HG02885 (cell line): ENCODE measurements around the gene SNAPC4.

Experiments used
- ATAC-seq: cut with Tn5 transposase; IDR thresholded peaks from one replicate; pipeline ENCODE4 v1.9.1; 2021; ENCODE audit warnings: mild to moderate bottlenecking; ENCODE audit not compliant: unreplicated experiment, poor library complexity

The SNAPC4 gene

DNA sequence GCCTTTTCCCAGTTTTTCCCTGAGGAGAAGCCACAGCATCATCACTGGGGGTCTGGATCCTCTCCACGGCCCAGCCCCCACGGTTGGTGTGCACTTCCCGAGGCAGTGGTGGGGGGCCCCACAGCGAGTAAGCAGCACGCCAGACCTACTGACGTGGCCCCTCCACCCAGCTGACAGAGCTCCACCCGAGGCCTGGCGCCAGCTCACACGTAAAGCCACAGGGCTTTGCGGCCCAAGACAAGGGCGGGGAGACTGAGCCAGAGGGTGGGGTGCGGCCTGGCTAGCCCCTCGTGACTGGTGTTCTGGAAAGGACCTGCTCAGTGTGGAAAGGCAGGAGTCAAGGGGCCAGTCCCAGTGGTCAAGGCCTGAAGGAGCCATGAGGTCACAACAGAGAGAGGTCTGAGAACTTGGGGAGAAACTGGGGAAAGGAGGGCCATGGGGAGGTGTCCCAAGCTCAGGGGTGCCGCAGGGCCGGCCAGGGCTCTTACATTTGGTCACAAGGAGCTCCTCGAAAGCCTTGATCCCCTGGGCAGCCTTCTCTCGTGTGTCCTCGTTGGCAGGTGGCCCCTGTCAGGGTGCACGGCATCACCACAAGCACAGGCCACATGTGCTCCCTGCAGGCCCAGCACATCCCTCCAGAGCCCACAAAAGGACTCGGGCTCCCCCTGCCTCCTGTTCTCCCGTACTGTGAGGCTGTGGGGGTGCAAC lies 5.5 kb downstream of the SNAPC4 start:
- no peak for ATAC-seq

- no peak for ATAC-seq
Observed at GRCh38 chr9:136393531-136393930, 6.4 kb downstream of the SNAPC4 start.

DNA sequence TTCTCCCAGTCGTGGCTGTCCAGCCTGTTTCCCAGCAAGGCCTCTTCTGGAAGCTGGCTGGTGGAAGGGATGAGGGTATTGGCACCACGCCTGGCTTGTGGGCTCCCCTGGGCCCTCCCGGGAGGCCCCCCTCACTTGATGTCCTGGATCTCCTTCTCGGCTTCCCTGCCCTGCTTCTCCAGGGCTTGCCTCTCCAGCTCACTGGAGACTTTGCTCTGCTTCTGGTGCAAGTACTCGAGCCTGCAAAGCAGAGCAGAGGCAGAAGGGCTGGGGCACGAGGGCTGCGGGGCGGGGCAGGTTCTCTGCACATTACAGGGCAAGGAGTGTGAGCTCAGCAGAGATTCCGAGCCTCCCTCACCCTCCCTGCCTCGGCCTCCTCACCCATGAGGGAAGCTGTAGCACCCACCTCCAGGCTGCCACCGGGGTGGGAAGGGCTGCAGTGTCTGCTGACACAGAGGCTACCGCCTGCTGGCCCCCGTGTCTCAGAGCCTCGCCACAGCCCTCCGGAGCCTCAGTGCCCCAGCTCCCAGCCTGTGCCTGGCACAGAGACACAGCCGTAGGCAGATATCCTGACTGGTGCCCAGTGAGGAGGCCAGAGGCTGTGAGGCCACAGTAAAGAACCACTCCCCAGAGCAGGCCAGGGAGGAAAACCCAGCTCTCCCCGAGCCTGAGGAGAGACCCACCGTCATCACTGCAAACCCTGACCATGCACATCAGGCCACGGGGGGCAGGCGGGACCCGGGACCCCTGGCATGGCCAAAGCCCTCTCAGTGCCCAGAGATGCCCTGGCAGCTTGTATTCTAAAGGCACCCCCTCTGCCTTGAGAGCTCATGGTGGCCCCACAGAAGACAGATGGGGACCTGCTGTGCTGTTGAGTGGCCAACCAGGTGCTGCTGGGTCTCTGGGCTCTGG lies 7.2 kb downstream of the SNAPC4 start:
- no peak for ATAC-seq

DNA sequence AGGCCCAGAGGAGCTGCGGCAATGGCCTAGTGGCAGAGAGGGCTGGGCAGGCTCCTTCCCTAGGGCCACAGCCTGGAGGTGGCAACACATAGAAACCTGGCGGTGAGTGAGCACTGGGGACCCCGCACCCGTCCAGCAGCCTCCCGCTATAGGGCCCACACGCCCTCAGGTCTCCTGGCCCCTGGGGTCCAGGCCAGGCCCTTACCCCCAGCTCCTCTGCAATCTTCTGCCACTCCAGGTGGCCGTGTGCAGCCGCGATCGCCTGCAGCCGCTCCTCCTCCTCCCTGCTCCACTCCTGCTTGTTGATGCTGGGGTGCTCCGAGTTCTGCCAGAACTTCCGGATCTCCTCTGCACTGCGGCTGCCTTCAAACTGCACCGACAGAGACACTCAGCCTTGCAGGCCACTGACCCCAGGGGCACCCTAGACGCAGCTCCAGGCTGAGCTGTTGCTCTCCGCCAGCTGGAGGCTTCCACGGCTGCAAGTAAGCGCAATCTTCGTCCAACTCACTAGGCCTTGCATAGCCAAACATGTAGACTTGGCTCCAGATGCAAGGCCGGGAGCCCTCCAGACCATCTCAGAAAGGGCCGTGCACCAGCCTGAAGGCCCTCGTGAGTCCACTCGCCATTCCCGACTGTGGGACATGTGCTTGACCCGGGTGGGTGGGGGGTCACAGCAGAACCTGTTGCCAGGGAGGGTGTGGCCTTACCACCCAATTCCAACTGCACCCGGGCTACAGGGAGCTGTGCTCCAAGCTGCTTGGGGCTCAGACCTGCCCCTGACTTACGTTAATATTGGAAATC lies 8.0 kb downstream of the SNAPC4 start:
- ATAC-seq, result no peak

DNA sequence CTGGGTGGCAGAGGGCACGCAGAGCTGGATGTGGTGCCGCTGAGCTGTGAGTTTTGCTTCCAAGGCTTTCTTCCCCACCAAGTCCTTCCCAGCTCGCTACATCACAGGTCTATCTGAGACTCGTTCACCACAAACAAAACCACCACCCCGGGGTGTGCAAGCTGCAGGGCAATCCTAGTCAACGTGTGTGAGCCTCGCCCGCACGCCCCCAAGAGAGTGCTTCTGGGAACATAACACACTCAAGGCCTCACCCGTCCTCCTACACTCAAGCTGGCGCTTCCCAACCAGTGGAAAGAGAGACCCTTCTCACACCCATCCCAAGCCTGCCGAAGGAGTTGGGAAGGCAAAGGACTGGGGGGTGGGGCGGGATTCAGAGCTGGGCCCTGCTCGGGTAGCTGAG lies 10.6 kb downstream of the SNAPC4 start:
- no peak for ATAC-seq

- ATAC-seq, result no peak
Observed at GRCh38 chr9:136387217-136387616, 12.8 kb downstream of the SNAPC4 start.

DNA sequence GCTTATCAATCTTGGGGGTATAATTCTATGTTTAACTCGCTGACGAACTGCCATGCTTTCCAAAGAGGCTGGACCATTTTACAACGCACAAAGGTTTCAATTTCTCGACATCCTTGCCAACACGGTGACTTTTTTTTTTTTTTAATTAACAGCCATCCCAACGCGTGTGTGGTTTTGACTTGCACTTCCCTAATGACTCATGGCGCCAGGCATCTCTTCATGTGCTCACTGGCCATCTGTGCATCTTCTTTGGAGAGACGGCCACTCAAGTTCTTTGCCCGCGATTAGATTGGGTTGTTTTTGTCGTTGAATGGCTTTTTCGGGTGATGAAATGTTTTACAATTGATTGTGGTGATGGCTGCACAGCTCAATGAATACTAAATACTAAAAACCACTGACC lies 14.0 kb downstream of the SNAPC4 start:
- no peak for ATAC-seq

DNA sequence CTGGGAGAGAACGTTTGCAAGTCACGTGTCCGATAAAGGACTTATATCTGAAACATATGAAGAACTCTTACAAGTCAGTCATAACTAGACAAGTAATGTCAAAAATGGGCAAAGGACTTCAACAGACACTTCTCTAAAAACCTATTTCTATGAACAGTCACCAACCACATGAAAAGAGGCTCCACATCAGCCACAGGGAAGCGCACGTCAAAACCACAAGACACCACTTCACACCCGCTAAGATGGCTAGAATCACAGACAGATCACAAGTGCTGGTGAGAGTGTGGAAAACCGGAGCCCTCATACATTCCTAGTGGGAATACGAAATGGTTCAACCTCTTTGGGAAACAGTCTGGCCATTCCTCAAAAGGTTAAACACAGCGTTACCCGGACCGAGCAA lies 15.0 kb downstream of the SNAPC4 start:
- ATAC-seq, result no peak

DNA sequence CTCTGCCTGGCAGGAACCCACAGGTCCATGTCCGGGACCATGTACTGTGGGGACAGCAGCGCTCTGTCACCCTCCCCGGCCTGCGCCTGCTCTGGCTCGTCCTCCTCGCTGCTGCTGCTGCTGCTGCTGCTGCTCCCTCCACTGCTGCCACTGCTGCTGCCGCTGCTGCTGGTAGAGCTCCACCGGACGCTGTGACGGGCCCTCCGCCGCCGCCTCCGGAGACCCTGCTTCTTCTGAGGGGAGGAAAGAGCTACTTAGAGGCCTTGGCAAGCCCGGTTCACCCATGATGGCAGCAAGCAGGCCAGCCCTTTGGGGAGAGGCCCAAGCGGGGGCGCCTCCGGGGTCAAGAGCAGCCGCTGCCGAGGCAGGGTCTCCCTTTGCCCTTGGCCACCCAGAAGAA lies 16.5 kb downstream of the SNAPC4 start:
- no peak for ATAC-seq

DNA sequence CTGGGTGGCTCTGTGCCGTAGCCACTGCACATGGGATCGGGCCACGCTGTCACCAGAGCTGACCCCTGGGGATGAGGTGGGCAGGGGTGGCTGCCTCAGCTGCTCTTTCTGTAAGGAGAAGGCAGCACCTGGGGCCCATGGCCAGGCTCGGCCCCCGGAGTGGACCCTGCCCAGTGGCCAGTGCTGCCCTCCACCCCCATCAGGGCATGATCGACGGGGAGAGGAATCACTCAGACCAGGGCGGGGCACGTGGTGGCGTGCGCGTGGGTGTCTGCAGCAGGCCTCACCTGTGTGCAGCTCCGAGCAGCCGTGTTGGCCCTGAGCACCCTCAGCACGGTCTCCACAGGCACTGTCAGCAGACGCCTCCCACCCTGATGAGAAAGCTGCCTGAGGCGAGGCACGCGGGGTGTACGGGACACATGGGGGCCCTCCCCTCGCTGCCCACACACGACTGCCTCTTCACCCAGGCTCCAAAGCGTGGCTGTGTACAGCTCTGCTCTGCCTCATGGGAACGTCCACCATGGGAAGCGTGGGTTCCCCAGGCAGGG lies 17.9 kb downstream of the SNAPC4 start:
- no peak for ATAC-seq

DNA sequence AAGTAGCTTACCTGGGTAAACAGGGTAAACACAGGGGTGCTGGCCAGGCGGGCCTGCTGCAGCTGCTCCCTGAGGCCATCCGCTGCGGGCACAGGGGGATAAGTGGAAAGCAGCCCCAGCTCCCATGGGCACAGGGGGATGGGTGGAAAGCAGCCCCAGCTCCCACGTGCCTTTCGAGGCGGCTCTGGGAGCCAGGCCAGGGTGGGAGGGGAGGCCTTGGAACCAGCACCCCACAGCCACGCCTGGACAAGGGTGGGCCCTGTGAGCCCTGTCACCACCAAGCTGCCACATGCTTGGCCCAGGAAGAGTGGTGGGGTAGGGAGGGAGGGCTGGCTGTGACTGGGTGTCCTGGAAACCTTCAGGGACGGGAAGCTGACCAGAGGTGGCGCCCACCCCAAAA lies 18.7 kb downstream of the SNAPC4 start:
- ATAC-seq, result no peak

DNA sequence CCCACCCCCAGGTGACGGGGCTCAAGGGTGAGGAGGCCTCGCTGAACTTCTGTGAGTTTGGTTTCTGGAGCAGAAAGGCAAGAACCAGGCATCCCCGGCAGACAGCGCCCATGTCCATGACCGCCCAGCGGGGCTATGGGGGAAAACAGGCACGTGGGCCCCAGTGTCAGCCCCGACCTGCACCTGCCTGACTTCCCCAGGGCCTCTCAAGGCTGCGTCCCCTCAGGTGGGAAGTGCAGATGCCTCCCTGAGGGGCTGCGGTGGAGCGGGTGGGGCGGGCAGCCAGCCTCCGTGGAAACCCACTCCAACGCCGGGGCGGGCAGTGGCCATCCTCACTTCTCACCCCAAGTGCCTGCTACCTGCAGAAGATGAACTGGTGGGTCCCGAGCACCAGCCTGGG lies 19.6 kb downstream of the SNAPC4 start:
- ATAC-seq, result no peak

- ATAC-seq, result no peak
Observed at GRCh38 chr9:136379891-136380290, 20.1 kb downstream of the SNAPC4 start.

DNA sequence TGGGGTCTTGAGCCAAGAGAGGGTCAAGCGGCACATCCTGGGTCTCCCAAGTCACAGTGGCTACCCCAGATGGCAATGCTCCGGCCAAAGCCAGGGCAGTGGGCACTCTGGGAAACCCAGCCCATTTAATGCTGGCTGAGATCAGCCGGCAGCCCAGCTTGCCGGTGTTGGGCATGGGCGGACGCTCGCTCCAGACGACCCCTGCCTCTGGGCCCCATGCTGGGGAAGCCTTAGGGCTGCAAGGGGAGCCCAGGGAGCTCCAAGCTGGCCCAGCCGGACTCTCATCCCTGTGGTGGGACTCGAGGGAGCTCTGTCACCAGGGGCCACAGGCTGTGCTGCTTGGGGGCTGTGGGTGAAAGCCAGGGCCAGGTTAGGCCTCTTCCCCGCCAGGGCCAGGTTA lies 20.6 kb downstream of the SNAPC4 start:
- no peak for ATAC-seq

DNA sequence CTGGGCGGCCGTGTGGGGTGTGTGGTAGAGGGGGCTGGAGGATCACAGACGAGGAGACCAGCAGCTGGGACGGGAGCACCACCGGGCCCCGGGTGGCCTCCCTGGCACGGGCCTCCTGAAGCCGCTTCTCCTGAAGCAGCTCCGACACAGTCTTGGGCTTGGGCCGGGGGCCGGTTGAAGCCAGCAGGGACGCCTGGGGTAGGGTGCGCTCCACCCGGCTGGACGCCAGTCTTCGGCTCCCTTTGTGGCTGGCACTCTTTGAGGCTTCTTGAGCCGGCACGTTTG lies 21.0 kb downstream of the SNAPC4 start:
- ATAC-seq, result no peak

DNA sequence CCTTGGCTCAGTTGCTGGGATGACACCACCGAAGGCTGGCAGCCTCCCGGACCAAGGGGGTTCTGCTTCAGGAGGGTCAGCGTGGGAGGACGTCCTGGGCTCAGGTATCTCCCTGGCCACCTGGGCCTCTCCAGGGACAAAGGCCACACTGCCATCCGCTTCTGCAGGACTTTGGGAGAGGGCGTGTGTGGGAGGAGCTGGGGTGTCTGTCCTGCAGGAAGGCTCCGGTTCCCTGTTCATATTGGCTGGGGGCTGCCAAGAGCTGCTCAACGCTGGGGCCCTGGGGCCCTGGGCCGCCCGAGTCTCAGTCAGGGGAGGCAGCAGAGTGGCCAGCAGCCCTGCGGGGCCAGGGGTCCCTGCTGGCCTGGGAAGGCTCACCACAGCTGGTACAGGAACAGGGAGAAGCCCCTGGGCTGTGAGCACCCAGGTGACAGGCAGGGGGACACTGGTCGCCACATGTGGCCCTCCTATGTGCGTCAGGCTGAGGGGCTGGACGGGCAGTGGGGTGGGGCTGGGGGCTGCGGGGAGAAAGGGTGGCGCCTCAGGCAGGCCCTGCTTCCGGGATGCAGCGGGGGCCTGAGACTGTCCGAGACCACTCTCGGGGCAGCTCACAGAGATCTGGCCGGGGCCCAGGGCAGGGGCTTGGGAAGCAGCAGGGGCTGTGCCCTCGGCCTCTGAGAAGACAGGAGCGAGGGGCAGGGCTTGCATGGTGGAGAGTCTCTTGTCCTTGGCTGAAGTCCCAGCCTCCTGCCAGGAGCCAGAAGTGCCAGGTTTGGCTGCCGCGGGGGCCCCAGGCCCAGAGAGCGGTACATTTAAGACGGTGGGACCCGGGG lies 21.6 kb downstream of the SNAPC4 start:
- no peak for ATAC-seq

DNA sequence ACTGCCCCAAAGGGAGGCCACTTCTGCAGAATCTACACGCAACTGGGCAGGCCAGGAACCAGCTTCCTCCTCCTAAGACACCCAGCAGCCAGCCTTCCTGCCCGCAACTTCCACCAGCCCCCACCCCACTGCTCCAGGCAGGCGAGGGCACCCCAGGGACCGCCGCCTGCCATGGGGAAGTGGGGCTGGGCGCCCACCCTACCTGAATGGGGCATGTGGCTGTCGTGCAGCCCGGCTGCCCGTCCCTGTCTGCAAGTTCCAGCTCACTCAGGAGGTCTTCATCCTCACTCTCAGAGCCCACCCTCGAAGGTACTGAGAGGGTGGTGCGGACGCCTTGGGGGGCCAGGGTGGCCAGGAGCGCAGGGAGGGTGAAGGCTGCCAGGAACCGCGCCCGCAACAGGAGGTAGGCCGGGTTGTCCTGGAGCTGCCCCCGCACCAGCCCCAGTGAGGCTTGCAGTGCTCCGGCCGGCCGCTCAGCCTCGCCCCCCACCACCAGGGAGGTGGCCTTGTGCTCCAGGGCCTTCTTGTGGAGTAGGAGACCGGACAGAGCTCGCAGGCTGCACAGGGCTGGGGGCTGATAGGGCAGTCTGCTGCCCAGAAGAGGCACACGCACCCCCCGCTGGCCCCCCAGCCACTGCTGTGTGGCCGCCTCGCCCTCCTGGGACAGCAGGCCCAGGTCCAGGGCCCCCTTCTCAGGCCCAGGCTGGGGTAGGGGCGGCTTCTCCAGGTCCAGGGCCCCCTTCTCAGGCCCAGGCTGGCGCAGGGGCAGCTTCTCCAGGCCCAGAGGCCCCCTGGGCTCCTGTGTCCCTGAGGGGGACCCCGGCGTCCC lies 22.4 kb downstream of the SNAPC4 start:
- no peak for ATAC-seq

- no peak for ATAC-seq
Observed at GRCh38 chr9:136376457-136376856, 23.5 kb downstream of the SNAPC4 start.

GRCh38 chr9:136375096-136375495 lies 24.9 kb downstream of the SNAPC4 start:
- ATAC-seq, result no peak
